Dedifferentiated amniotic fluid mesenchymal stem cell (primary cell): ENCODE measurements around the gene PTF1A.

Experiments
- DNase-seq: peaks from one replicate; pipeline ENCODE4 v3.0.0-alpha.2; 2016; ENCODE audit errors: extremely low spot score

The PTF1A gene

GRCh38 chr10:23191764-23192711, at the start of gene PTF1A:
PTF1A (plus strand) TSS chr10:23192312; CDS start chr10:23192531, 219 bp downstream.
- no peak for DNase-seq

GRCh38 chr10:23146258-23146657, 45.9 kb upstream of the PTF1A start:
- DNase-seq = no peak

GRCh38 chr10:23147035-23147434, 45.1 kb upstream of the PTF1A start:
- DNase-seq = no peak

- no peak for DNase-seq
Measured at GRCh38 chr10:23148214-23148613, 43.9 kb upstream of the PTF1A start.

- DNase-seq = no peak
Measured at GRCh38 chr10:23150091-23150490, 42.0 kb upstream of the PTF1A start.

GRCh38 chr10:23150610-23151009, 41.5 kb upstream of the PTF1A start:
- no peak for DNase-seq

GRCh38 chr10:23151071-23151470, 41.0 kb upstream of the PTF1A start:
- no peak for DNase-seq

- no peak for DNase-seq
Measured at GRCh38 chr10:23155169-23155568, 36.9 kb upstream of the PTF1A start.

- no peak for DNase-seq
Measured at GRCh38 chr10:23156447-23157150, 35.5 kb upstream of the PTF1A start.

- DNase-seq = no peak
Measured at GRCh38 chr10:23157239-23157681, 34.9 kb upstream of the PTF1A start.

- DNase-seq = no peak
Measured at GRCh38 chr10:23157691-23158369, 34.3 kb upstream of the PTF1A start.

- DNase-seq = peak; percentile 62
Measured at GRCh38 chr10:23158370-23158769, 33.7 kb upstream of the PTF1A start.

GRCh38 chr10:23171232-23171876, 20.8 kb upstream of the PTF1A start:
- no peak for DNase-seq

- no peak for DNase-seq
Measured at GRCh38 chr10:23172429-23173213, 19.5 kb upstream of the PTF1A start.

- no peak for DNase-seq
Measured at GRCh38 chr10:23173214-23174073, 18.7 kb upstream of the PTF1A start.

- no peak for DNase-seq
Measured at GRCh38 chr10:23174074-23174976, 17.8 kb upstream of the PTF1A start.

GRCh38 chr10:23174977-23175512, 17.1 kb upstream of the PTF1A start:
- DNase-seq = no peak

GRCh38 chr10:23186178-23186577, 5.9 kb upstream of the PTF1A start:
- DNase-seq = no peak

- no peak for DNase-seq
Measured at GRCh38 chr10:23186697-23187096, 5.4 kb upstream of the PTF1A start.
